Fibroblast of lung (primary cell): ENCODE results near the gene WDR54.

Experiments used
- EZH2 ChIP-seq: IDR thresholded peaks from 2 replicates; pipeline ENCODE4 v1.5.1; 2012; ENCODE audit warnings: low read length, control low read depth, mild to moderate bottlenecking; ENCODE audit errors: missing control alignments
- TF ChIP-seq, protein P1 (sequence below), 2 donors: IDR thresholded peaks in 1 of 2; conservative IDR thresholded peaks in 1 of 2; 1 replicate in 1 of 2; 2 replicates in 1 of 2; pipeline ENCODE4 v1.5.1; 2011 to 2012; ENCODE audit warnings: low read length in 2 of 2, control low read depth in 1 of 2, inconsistent platforms in 1 of 2, low read depth in 1 of 2, mild to moderate bottlenecking in 1 of 2

DNA sequence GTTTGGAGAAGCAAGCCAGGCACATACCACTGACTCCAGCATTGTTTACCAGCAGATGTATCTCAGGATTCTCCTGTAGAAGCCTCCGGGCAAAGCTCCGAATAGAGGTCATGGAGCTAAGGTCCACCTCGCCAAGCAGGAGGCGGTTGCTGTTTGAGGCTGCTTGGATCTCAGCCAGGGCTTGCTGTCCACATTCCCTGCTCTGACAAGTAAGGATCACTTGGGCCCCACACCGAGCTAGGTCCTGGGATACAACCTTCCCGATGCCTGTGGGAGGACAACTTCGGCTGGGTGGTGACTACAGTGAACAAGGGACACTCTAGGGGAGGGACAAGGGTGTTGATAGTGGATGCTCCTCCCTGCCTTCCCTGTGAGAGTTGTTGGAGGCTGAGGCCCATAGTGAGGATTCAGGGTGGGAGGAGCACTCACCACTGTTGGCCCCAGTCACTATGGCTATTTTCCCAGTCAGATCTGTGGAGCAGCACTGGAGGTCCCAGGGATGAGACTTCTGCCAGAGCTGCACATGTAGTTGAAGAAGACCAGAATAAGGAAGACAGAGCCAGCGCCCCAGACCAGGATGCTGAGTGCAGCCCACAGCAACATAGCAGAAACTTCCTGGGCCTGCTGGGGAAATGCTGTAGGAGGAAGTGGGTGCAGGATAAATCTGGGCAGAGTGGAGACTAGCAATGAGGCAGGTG is 8.4 kb upstream of the WDR54 start:
- TF ChIP-seq, protein P1, sequence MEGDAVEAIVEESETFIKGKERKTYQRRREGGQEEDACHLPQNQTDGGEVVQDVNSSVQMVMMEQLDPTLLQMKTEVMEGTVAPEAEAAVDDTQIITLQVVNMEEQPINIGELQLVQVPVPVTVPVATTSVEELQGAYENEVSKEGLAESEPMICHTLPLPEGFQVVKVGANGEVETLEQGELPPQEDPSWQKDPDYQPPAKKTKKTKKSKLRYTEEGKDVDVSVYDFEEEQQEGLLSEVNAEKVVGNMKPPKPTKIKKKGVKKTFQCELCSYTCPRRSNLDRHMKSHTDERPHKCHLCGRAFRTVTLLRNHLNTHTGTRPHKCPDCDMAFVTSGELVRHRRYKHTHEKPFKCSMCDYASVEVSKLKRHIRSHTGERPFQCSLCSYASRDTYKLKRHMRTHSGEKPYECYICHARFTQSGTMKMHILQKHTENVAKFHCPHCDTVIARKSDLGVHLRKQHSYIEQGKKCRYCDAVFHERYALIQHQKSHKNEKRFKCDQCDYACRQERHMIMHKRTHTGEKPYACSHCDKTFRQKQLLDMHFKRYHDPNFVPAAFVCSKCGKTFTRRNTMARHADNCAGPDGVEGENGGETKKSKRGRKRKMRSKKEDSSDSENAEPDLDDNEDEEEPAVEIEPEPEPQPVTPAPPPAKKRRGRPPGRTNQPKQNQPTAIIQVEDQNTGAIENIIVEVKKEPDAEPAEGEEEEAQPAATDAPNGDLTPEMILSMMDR (conservative IDR thresholded peaks at IDR 0.05 in 1 of 2, IDR thresholded peaks at IDR 0.05 in 1 of 2; ENCODE audit: low read depth in 1 of 2, low read length in 2 of 2), result no peak
- TF ChIP-seq EZH2, result no peak
